Epithelial cell of esophagus (primary cell): ENCODE results near the gene TMEM175.
A peak's percentile ranks its signal among the peaks of the same experiment; 100 is the strongest.
"Not testable (repeated sequence)": the region's sequence is repeated elsewhere in the genome, so short reads cannot be mapped to it uniquely, and the experiment has no call there.

Experiments used
- DNase-seq: peaks from one replicate; pipeline ENCODE4 v3.0.0; 2010; ENCODE audit warnings: low read depth
- H3K4me3 ChIP-seq: 2 replicates; pipeline ENCODE4 v1.5.1; 2011; ENCODE audit warnings: mild to moderate bottlenecking, low read length, control low read depth
- TF ChIP-seq, protein P1 (sequence below): IDR thresholded peaks from 2 replicates; pipeline ENCODE4 v1.5.1; 2011; ENCODE audit warnings: low read depth, mild to moderate bottlenecking, low read length, control low read depth, inconsistent platforms; ENCODE audit not compliant: insufficient read depth; ENCODE audit errors: missing control alignments

TMEM175 gene

GRCh38 chr4:925171-925570, 7.1 kb upstream of the TMEM175 start:
- H3K4me3 ChIP-seq, result no peak overlapping the region
- TF ChIP-seq, protein P1, sequence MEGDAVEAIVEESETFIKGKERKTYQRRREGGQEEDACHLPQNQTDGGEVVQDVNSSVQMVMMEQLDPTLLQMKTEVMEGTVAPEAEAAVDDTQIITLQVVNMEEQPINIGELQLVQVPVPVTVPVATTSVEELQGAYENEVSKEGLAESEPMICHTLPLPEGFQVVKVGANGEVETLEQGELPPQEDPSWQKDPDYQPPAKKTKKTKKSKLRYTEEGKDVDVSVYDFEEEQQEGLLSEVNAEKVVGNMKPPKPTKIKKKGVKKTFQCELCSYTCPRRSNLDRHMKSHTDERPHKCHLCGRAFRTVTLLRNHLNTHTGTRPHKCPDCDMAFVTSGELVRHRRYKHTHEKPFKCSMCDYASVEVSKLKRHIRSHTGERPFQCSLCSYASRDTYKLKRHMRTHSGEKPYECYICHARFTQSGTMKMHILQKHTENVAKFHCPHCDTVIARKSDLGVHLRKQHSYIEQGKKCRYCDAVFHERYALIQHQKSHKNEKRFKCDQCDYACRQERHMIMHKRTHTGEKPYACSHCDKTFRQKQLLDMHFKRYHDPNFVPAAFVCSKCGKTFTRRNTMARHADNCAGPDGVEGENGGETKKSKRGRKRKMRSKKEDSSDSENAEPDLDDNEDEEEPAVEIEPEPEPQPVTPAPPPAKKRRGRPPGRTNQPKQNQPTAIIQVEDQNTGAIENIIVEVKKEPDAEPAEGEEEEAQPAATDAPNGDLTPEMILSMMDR, result no peak
- DNase-seq, result no peak

DNA sequence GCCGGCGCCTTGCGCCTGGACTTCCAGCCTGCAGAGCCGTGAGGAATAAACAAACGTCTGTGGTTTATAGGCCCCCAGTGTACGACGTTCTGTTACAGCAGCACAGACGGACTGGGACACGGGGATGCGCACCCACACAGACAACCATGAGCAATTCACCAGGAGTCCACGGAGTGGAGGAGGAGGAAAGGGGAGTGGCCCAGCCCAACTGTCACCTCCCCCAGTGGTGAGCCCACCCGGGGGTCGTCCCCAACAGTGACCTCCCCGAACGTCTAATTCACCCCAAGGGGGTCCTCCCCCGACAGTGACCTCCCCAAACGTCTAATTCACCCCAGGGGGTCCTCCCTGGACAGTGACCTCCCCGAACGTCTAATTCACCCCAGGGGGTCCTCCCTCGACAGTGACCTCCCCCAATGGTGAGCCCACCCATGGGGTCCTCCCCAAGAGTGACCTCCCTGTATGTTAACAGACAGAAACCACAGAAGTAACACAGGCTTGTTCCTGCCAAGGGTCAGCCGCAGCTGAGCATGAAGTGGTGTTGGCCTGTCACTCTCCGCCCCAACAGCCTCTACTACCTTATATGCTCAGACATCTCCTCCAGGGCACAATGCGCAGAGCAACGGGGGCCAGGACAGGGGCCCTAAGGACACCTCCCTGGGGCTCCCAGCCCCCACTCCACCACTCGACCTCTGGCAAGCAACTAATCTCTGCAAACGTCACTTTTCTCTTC, 6.3 kb upstream of the TMEM175 start:
- TF ChIP-seq, protein P1, result no peak
- no peak for DNase-seq
- no peak overlapping the region for H3K4me3 ChIP-seq

GRCh38 chr4:926538-926937, 5.7 kb upstream of the TMEM175 start:
- H3K4me3 ChIP-seq, result no peak overlapping the region
- TF ChIP-seq, protein P1, result peak; percentile 66
- DNase-seq, result peak; percentile 53

DNA sequence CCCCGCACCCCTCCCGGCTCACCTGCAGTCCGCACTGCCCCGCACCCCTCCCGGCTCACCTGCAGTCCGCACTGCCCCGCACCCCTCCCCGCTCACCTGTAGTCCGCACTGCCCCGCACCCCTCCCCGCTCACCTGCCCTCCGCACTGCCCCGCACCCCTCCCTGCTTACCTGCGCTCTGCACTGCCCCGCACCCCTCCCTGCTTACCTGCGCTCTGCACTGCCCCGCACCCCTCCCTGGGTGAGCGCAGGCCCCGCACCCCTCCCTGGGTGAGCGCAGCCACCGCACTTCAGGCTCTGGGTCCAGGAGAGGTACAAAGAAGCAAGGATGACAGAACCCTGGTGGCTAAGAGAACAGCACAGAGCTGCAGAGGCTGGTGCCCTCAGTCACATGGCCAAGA, 4.7 kb upstream of the TMEM175 start:
- not testable (repeated sequence) for DNase-seq, H3K4me3 ChIP-seq

DNA sequence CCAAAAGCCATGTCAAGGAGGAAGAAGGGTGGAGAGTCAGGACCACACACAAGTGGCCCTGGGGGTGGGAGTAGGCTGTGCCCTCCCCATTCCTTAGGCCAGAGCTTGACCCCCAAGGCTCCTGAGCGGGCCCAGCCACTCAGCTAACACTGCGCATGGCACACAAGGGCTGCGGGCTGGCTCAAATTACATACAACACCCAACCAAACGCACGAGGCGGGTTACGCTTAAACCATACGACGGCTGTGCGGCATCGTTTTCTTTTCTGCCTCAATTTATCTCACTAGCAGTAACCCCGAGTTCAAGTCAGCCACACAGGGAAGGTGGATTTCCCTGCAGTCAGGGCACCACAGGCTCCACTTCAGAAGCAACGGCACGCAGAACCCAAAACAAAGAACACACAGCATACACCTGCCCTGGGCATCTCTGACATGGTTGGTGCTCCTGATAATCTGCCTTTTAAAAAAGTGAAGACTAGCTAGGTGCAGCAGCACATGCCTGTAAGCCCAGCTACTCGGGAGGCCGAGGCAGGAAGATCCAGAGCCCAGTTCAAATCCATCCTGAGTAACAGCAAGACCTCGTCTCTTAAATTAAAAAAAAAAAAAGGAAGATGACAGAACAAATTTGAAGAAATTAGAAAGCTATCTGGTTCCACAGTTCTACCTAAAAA, 3.0 kb upstream of the TMEM175 start:
- TF ChIP-seq, protein P1, result no peak
- no peak overlapping the region for H3K4me3 ChIP-seq
- no peak for DNase-seq

DNA sequence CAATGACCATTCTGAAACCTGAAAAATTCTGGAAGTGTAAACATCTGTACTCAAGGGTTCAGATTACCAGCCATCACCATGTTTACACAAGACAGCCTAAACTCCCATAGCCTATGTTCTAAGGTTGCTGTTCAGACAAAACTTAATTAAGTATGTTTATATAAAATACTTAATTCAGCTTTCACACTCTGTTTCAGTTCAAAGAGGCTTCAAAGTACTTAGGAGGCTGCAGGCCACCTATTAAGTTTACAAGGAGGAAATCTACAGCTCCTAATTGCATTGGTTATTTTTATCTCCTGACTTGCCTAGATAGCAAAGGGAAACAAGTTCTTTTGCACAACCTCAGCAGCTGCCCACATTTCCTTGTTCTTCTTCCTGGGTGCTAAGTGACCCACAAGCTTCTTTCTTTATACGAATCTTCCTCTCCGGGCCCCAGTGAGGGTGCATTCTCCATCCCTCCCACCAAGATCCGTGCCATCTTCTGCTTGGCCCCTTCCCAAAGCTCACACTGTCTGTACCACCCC, 2.2 kb upstream of the TMEM175 start:
- peak overlapping the region; percentile 67 for H3K4me3 ChIP-seq
- TF ChIP-seq, protein P1, result no peak
- peak; percentile 35 for DNase-seq

DNA sequence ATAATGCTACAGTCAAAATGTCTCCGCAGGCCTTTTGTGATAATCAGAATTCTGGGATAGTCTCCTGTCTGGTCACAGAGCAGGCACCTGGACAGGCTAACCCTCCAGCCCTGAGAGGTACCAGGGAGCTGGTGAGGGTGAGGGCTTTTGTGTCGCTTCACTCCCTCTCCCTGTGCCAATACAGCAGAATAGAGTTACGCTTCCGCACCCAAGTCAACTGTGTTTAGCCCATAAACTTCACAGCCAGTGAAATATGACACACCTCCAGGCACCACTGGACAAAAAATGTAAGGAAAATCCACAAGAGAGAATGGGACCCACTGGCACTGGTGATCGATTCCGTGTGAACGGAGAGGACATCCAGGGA, 1.4 kb upstream of the TMEM175 start:
- peak; percentile 8 for DNase-seq
- peak overlapping the region; percentile 67 for H3K4me3 ChIP-seq
- TF ChIP-seq, protein P1, result no peak
